Measurements from ENCODE around the gene DNMBP.
"Not testable (repeated sequence)": the region's sequence is repeated elsewhere in the genome, so short reads cannot be mapped to it uniquely, and the experiment has no call there.

Gene DNMBP

GRCh38 chr10:99984211-99985034 lies 25.3 kb downstream of the DNMBP start:
- DNase-seq, result no peak

- no peak for DNase-seq
Observed at GRCh38 chr10:99983280-99983988, 26.3 kb downstream of the DNMBP start.

DNA sequence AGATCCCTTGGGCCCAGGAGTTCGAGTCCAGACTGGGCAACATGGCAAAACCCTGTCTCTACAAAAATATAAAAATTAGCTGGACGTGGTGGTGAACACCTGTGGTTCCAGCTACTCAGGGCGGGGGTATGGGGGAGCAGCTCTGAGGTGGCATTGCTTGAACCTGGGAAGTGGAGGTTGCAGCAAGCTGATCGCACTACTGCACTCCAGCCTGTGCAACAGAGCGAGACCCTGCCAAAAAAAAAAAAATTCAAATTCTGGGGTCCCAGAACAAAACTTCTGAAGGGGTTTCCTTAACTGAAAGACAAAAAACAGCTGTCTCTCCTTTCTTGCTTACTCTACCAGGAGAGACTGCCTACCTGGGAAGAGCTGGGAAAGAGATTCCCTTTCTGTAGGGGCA lies 27.0 kb downstream of the DNMBP start:
- no peak for DNase-seq

- DNase-seq, result no peak
Observed at GRCh38 chr10:99981581-99982199, 28.1 kb downstream of the DNMBP start.

- no peak for DNase-seq
Observed at GRCh38 chr10:99979066-99979685, 30.6 kb downstream of the DNMBP start.

DNA sequence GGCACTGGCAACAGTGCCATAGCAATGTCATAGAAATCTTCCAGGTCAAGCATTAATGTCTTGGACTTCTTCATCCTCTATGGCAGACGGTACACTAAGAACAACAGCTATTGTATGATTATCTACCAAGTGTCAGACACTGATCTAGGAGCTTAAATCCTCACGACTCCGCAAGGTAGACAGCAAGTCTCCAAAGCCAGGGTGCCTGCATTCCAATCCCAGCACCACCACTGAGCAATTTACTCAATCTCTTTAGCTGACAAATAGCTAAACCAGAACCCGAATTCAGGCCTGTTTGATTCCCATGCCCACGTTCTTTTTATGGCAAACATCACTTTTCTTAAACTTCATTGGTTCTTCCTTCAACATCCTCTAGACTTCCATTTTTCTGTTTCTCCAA lies 31.8 kb downstream of the DNMBP start:
- DNase-seq, result no peak

- DNase-seq, result no peak
Observed at GRCh38 chr10:99976886-99977665, 32.7 kb downstream of the DNMBP start.

GRCh38 chr10:99975942-99976809 lies 33.6 kb downstream of the DNMBP start:
- DNase-seq, result no peak

GRCh38 chr10:99975106-99975829 lies 34.5 kb downstream of the DNMBP start:
- no peak for DNase-seq

- DNase-seq, result no peak
Observed at GRCh38 chr10:99973190-99973589, 36.6 kb downstream of the DNMBP start.

DNA sequence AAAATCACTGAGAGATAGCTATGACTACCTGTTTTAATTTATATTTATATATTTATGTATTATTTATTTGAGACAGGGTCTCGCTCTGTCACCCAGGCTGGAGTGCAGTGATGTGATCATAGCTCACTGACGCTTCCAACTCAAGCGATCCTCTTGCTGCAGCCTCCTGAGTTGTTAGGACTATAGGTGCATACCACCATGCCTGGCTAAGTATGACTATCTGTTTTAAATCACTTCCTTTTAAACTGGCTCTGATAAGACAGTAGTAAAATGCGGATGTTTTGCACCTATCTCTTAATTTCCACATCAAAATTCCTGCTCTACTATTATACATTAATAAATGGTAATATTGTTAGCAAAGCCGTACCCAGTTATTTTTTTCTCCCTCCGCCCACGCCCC lies 41.8 kb downstream of the DNMBP start:
- DNase-seq, result no peak

- no peak for DNase-seq
Observed at GRCh38 chr10:99966306-99966705, 43.4 kb downstream of the DNMBP start.

GRCh38 chr10:99965700-99966099 lies 44.0 kb downstream of the DNMBP start:
- no peak for DNase-seq

DNA sequence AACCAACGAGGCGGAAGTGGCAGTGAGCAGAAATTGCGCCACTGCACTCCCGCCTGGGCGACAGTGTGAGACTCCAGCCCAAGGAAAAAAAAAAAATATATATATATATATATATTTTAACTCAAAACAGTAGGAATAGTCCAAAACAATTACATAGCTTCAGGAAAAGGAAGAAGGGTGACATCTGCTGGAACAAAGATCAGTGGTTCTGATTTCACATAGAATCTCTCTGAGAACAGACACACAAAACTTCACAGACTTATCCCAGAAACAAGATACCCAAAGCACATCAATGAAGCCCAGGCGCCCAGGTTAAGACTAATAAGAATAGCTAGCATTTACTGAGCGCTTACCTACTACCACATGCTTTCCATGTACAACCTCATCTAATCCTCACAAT lies 45.0 kb downstream of the DNMBP start:
- no peak for DNase-seq

DNA sequence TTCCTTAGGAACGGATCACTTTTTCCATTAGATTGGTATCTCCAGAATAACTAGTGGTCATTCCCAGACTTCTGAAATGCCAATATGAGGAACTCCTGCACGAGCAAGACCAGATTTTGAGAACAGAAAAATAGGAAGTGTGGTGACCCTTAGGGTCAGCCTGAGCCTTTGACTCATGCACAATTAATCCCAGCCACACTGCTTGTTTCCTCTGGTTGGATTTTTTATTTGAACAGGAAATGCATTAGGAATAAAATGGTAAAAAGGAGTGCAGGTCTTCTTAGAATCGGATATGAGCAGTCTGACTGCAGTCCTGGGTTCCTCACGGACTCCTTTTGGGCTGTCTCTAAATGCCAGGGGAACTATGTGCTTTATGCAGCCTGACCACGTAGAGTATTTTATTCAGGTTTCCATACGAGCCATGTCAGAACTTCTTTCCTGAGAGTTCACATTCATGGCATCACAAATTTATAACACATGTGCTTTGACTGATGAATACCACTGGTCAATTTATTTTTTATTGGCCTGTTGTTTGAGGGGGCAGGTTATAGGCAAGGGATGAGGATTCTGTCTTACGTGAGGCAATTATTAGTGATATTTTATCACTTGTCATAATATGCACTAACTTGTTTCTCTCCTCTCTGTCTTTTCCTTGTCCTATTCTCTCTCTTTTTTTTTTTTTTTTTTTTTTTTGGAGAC lies 46.1 kb downstream of the DNMBP start:
- not testable (repeated sequence) for DNase-seq

DNA sequence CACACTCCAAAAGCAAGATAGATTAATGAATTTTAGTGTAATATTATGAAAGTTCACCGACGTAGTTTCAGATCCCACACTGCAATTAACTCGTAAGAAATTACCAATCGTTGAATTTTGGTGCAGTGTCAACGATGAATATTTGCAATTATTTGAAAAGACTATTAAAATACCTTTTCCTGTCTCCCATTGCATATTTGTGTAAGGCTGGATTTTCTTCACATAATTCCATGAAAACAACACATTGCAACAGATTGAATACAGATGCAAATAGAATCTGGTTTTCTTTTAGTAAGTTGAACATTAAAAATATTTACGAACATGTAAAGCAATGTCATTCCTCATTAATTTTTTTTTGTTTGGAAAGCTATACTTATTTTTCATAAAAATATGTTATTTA lies 50.9 kb downstream of the DNMBP start:
- DNase-seq, result no peak

DNA sequence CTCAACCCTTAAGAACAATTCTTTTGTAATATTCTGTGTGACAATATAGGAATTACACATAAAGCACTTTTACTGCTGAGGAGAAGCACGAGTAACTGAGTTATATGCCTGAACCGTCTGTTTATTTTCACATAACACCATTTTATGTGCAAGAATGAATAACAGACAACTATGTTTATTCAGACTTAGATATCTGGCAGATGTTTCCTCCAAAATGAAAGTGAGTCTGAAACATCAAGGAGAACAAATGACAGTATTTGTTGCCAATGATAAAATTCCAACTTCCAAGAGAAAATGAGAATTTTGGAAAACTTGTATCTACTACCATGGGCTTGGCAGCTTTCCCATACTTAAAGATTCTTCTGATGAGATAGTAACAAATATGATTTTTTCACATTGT lies 51.4 kb downstream of the DNMBP start:
- no peak for DNase-seq

GRCh38 chr10:99953510-99953909 lies 56.2 kb downstream of the DNMBP start:
- DNase-seq, result not testable (repeated sequence)

DNA sequence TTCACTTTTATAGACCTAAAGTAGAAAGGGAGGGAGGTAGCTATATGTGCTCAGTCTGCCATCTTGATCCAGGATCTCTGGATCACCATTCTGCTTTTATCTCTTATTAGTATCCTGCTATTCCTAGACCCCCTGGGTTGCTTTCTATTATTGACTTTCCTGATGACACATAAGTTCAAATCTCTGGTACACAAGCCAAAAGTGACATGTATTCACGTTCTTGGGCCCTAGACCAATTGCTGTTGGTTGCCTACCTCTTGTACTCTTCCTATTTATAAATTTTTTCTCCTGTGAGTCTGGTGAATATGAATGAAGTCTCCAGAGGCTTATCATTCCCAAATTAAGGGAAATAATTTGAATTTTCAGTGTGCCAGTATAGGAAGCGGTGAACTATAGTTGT lies 56.9 kb downstream of the DNMBP start:
- no peak for DNase-seq

- DNase-seq, result not testable (repeated sequence)
Observed at GRCh38 chr10:99946051-99946450, 63.7 kb downstream of the DNMBP start.

All from AML-193 (cell line).